ENCODE results near the gene MYL9.
"Not testable (repeated sequence)": the region's sequence is repeated elsewhere in the genome, so short reads cannot be mapped to it uniquely, and the experiment has no call there.

MYL9 gene

GRCh38 chr20:36541227-36541767 is at the start of gene MYL9:
MYL9 (plus strand) TSS chr20:36541519; CDS start chr20:36544885, 3,366 bp downstream.
- DNase-seq (ENCODE audit: low spot score), result peak; percentile 95

- no peak for DNase-seq (ENCODE audit: low spot score)
Measured at GRCh38 chr20:36491901-36492617, 49.3 kb upstream of the MYL9 start.

GRCh38 chr20:36493051-36493800 is 48.1 kb upstream of the MYL9 start:
- no peak for DNase-seq (ENCODE audit: low spot score)

GRCh38 chr20:36493801-36494114 is 47.6 kb upstream of the MYL9 start:
- peak; percentile 86 for DNase-seq (ENCODE audit: low spot score)

GRCh38 chr20:36496707-36497669 is 44.3 kb upstream of the MYL9 start:
- no peak for DNase-seq (ENCODE audit: low spot score)

GRCh38 chr20:36497856-36498255 is 43.5 kb upstream of the MYL9 start:
- no peak for DNase-seq (ENCODE audit: low spot score)

GRCh38 chr20:36498386-36499179 is 42.7 kb upstream of the MYL9 start:
- no peak for DNase-seq (ENCODE audit: low spot score)

- DNase-seq (ENCODE audit: low spot score), result no peak
Measured at GRCh38 chr20:36499211-36499610, 42.1 kb upstream of the MYL9 start.

GRCh38 chr20:36499723-36500501 is 41.4 kb upstream of the MYL9 start:
- DNase-seq (ENCODE audit: low spot score), result no peak

- no peak for DNase-seq (ENCODE audit: low spot score)
Measured at GRCh38 chr20:36501367-36502006, 39.8 kb upstream of the MYL9 start.

GRCh38 chr20:36504295-36504694 is 37.0 kb upstream of the MYL9 start:
- no peak for DNase-seq (ENCODE audit: low spot score)

GRCh38 chr20:36506253-36506652 is 35.1 kb upstream of the MYL9 start:
- no peak for DNase-seq (ENCODE audit: low spot score)

- no peak for DNase-seq (ENCODE audit: low spot score)
Measured at GRCh38 chr20:36507746-36508145, 33.6 kb upstream of the MYL9 start.

GRCh38 chr20:36519012-36519719 is 22.2 kb upstream of the MYL9 start:
- DNase-seq (ENCODE audit: low spot score), result no peak

- peak; percentile 7 for DNase-seq (ENCODE audit: low spot score)
Measured at GRCh38 chr20:36519944-36520343, 21.4 kb upstream of the MYL9 start.

GRCh38 chr20:36521526-36521925 is 19.8 kb upstream of the MYL9 start:
- no peak for DNase-seq (ENCODE audit: low spot score)

- DNase-seq (ENCODE audit: low spot score), result not testable (repeated sequence)
Measured at GRCh38 chr20:36522412-36522811, 18.9 kb upstream of the MYL9 start.

GRCh38 chr20:36523341-36523740 is 18.0 kb upstream of the MYL9 start:
- DNase-seq (ENCODE audit: low spot score), result no peak

GRCh38 chr20:36525620-36526365 is 15.5 kb upstream of the MYL9 start:
- DNase-seq (ENCODE audit: low spot score), result no peak
